GM12878 (cell line): ENCODE results near the gene TCERG1.

Experiments used
- ESRRA ChIP-seq: IDR thresholded peaks from 2 replicates; pipeline ENCODE4 v1.6.1; 2012; ENCODE audit warnings: mild to moderate bottlenecking, low read length, improper control_type of control experiment
- GATAD2B ChIP-seq: fragments of 450-650 bp; conservative IDR thresholded peaks from 2 replicates; pipeline ENCODE4 v1.6.1; 2017; ENCODE audit warnings: low read depth, mild to moderate bottlenecking, moderate library complexity
- IKZF1 ChIP-seq: fragments of 450-650 bp; conservative IDR thresholded peaks from 2 replicates; pipeline ENCODE4 v1.6.1; 2017; ENCODE audit warnings: antibody characterized with exemption, mild to moderate bottlenecking
- PKNOX1 ChIP-seq: fragments of 450-650 bp; IDR thresholded peaks from 2 replicates; pipeline ENCODE4 v1.6.1; 2016; ENCODE audit warnings: mild to moderate bottlenecking
- POLR2AphosphoS5 ChIP-seq: IDR thresholded peaks from 2 replicates; pipeline ENCODE4 v1.6.1; 2011; ENCODE audit warnings: mild to moderate bottlenecking, low read length, inconsistent platforms
- REST ChIP-seq: IDR thresholded peaks from 2 replicates; pipeline ENCODE4 v1.6.1; 2012; ENCODE audit warnings: mild to moderate bottlenecking, low read depth, low read length
- SREBF1 ChIP-seq: IDR thresholded peaks from 2 replicates; pipeline ENCODE4 v1.6.1; 2012; ENCODE audit warnings: mild to moderate bottlenecking, low read length
- TBL1XR1 ChIP-seq: IDR thresholded peaks from 2 replicates; pipeline ENCODE4 v1.6.1; 2012; ENCODE audit warnings: low read depth, low read length, improper control_type of control experiment

- no peak for TF ChIP-seq PKNOX1
- no peak for TF ChIP-seq SREBF1
- no peak for TF ChIP-seq REST
- TF ChIP-seq POLR2AphosphoS5: no peak
- TF ChIP-seq TBL1XR1: no peak
- no peak for TF ChIP-seq ESRRA
- TF ChIP-seq IKZF1: no peak
- no peak for TF ChIP-seq GATAD2B
Observed at GRCh38 chr5:146520731-146521130, 73.6 kb downstream of the TCERG1 start.
